Measurements from ENCODE around the gene PPP1R26. TPM values are rescaled to one million over a fixed set of nuclear protein-coding genes. Genes with fewer than 3 reads are reported as not detected.

PPP1R26 gene
- total and polyA plus RNA-seq, 2 of the 13 experiments (the other 11 are each of a cell fraction or from before 2014, with no cell fraction given), result 8.6 to 11.6 TPM

GRCh38 chr9:135500525-135501260 is 21.1 kb downstream of the PPP1R26 start, which contains the start of gene MRPS2 (continued):
- TF ChIP-seq SNAPC4 (CRISPR knock-in tag; IDR thresholded peaks at IDR 0.05), result no peak
- TF ChIP-seq ZNF275 (CRISPR knock-in tag; IDR thresholded peaks at IDR 0.05; ENCODE audit: borderline replicate concordance), result peak; percentile 59; the same call in 1 of the 2 replicates
- TF ChIP-seq ONECUT2 (CRISPR knock-in tag; IDR thresholded peaks at IDR 0.05), result no peak
- no peak for TF ChIP-seq ZUFSP (CRISPR knock-in tag; IDR thresholded peaks at IDR 0.05; ENCODE audit: borderline replicate concordance)
- TF ChIP-seq RBFOX2 (IDR thresholded peaks at IDR 0.05; ENCODE audit: low read depth, low read length), result peak; percentile 94
- TF ChIP-seq YY1 (IDR thresholded peaks at IDR 0.05; ENCODE audit: insufficient read depth, insufficient replicate concordance, low read depth, low read length), result peak; percentile 90
- no peak for TF ChIP-seq TRIM24 (CRISPR knock-in tag; IDR thresholded peaks at IDR 0.05)
- TF ChIP-seq CHCHD3 (CRISPR knock-in tag; IDR thresholded peaks at IDR 0.05), result no peak
- TF ChIP-seq KLF12 (CRISPR knock-in tag; IDR thresholded peaks at IDR 0.05; ENCODE audit: borderline replicate concordance), result no peak; the same call in 1 of the 2 replicates
- peak; percentile 89 for TF ChIP-seq SP5 (CRISPR knock-in tag; IDR thresholded peaks at IDR 0.05; ENCODE audit: borderline replicate concordance, low read depth)
- no peak for TF ChIP-seq ZNF24 (IDR thresholded peaks at IDR 0.05)
- TF ChIP-seq CBX1 (IDR thresholded peaks at IDR 0.05; ENCODE audit: low read depth), result peak; percentile 51
- peak; percentile 71; the same call in 1 of the 2 replicates for TF ChIP-seq EEA1 (CRISPR knock-in tag; IDR thresholded peaks at IDR 0.05; ENCODE audit: borderline replicate concordance)
- TF ChIP-seq PBX2 (CRISPR knock-in tag; IDR thresholded peaks at IDR 0.05), result no peak
- TF ChIP-seq EP300 (IDR thresholded peaks at IDR 0.05; ENCODE audit: low read depth in 2 of 2, low read length in 2 of 2), result 0 out of 4 replicates have a peak, but pooled peaks of 1 of the 2 experiments have one; percentile 14
- no peak for TF ChIP-seq EP300 (CRISPR knock-in tag; IDR thresholded peaks at IDR 0.05; ENCODE audit: borderline replicate concordance)
- no peak for TF ChIP-seq ZNF7 (CRISPR knock-in tag; IDR thresholded peaks at IDR 0.05)
- TF ChIP-seq ZNF768 (CRISPR knock-in tag; IDR thresholded peaks at IDR 0.05), result peak; percentile 73
- TF ChIP-seq TRIM22 (IDR thresholded peaks at IDR 0.05), result no peak

Data from HepG2 (cell line).